ENCODE results near the gene PAGE5. TPM values are rescaled to one million over a fixed set of nuclear protein-coding genes. Genes with fewer than 3 reads are reported as not detected.

The PAGE5 gene
- total RNA-seq (not detected), polyA plus RNA-seq (ENCODE audit: insufficient read length in 6 of 6) (not detected)
- long read RNA-seq, donor 1: 0 reads
- long read RNA-seq, donor 2: 0 reads
- long read RNA-seq, donor 3: 0 reads
- long read RNA-seq, donor 4: 0 reads
- long read RNA-seq, donor 5: 0 reads
- long read RNA-seq, donor 6: 0 reads
- long read RNA-seq, donor 7: 0 reads
- long read RNA-seq, donor 8: 0 reads
- long read RNA-seq, donor 9: 0 reads
- long read RNA-seq, donor 10: 0 reads
- long read RNA-seq, donor 11: 0 reads
- long read RNA-seq, donor 12: 0 reads

GRCh38 chrX:55220119-55220794 lies at the start of gene PAGE5:
Gene PAGE5 (plus strand): TSS chrX:55220346. CDS start chrX:55221383, 1,037 bp downstream.
- Histone ChIP-seq H3K9me3 (no peaks in the 10 kb centered on the region), H3K4me3 (no peak within 1 kb of the TSS), H3K36me3 (no peaks in the 10 kb centered on the region), H3K27me3 (no peaks in the 10 kb centered on the region), H3K27ac (no peak within 1 kb of the TSS), H3K4me1 (no peaks in the 10 kb centered on the region)
- no peak for TF ChIP-seq CTCF (IDR thresholded peaks at IDR 0.05)
- ATAC-seq (no peak), DNase-seq (no peak)
- intact Hi-C loops (cut with DNase I): no loop called here

GRCh38 chrX:55187281-55187680 lies 32.9 kb upstream of the PAGE5 start:
- ATAC-seq: no peak
- intact Hi-C loops (cut with DNase I): no loop called here
- H3K27me3 ChIP-seq: no peaks in the 10 kb centered on the region

GRCh38 chrX:55196688-55197087 lies 23.5 kb upstream of the PAGE5 start:
- no peak for TF ChIP-seq CTCF (IDR thresholded peaks at IDR 0.05)
- H3K4me1 ChIP-seq: no peaks in the 10 kb centered on the region
- intact Hi-C loops (cut with DNase I): no loop called here
- H3K4me3 ChIP-seq: no peak overlapping the region
- ATAC-seq: no peak
- H3K27me3 ChIP-seq: no peaks in the 10 kb centered on the region
- no peak overlapping the region for H3K27ac ChIP-seq
- no peaks in the 10 kb centered on the region for H3K36me3 ChIP-seq
- peaks cover 0 to 5% of the 10 kb centered on the region in 2 donors for H3K9me3 ChIP-seq
- no peak for DNase-seq

More at GRCh38 chrX:55187281-55187680, 32.9 kb upstream of the PAGE5 start:
- no peak overlapping the region for H3K4me3 ChIP-seq
- no peak overlapping the region for H3K27ac ChIP-seq
- H3K9me3 ChIP-seq: no peaks in the 10 kb centered on the region
- no peaks in the 10 kb centered on the region for H3K36me3 ChIP-seq
- no peaks in the 10 kb centered on the region for H3K4me1 ChIP-seq
- no peak for DNase-seq
- TF ChIP-seq CTCF (IDR thresholded peaks at IDR 0.05): no peak

GRCh38 chrX:55201930-55202579 lies 18.1 kb upstream of the PAGE5 start:
- no peaks in the 10 kb centered on the region for H3K9me3 ChIP-seq
- no peak overlapping the region for H3K4me3 ChIP-seq
- no peak for DNase-seq
- H3K27ac ChIP-seq: no peak overlapping the region
- H3K27me3 ChIP-seq: no peaks in the 10 kb centered on the region
- no peak for ATAC-seq
- no peak for TF ChIP-seq CTCF (IDR thresholded peaks at IDR 0.05)
- intact Hi-C loops (cut with DNase I): no loop called here
- H3K36me3 ChIP-seq: no peaks in the 10 kb centered on the region
- no peaks in the 10 kb centered on the region for H3K4me1 ChIP-seq

Measured in left lung (tissue), 14 donors.